GM23338 (cell line): Measurements from ENCODE around the gene HSD11B2. TPM values are rescaled to one million over a fixed set of nuclear protein-coding genes. Genes with fewer than 3 reads are reported as not detected.
A peak's percentile ranks its signal among the peaks of the same experiment; 100 is the strongest.

Experiments
- ATAC-seq: fragments of 200-7000 bp; cut with Tn5 transposase; 3 replicates; pipeline ENCODE4 v1.9.1; 2020
- DNase-seq: peaks from one replicate; pipeline ENCODE4 v3.0.0-alpha.2; 2015; ENCODE audit warnings: low spot score
- H2AFZ ChIP-seq: fragments of 200-600 bp; sonication (generic); 2 replicates; pipeline ENCODE4 v1.8.0; 2016; ENCODE audit warnings: antibody characterized with exemption, mild to moderate bottlenecking, moderate library complexity
- H3F3A ChIP-seq: fragments of 200-600 bp; sonication (generic); replicated peaks from 2 replicates; pipeline ENCODE4 v1.8.0; 2017; ENCODE audit warnings: antibody characterized with exemption, mixed run types, low read depth
- H3K27ac ChIP-seq: fragments of 200-600 bp; sonication (generic); 2 replicates; pipeline ENCODE4 v1.6.1; 2016; ENCODE audit warnings: low read depth
- H3K27me3 ChIP-seq: fragments of 200-600 bp; sonication (generic); 2 replicates; pipeline ENCODE4 v1.8.0; 2016; ENCODE audit warnings: mild to moderate bottlenecking, mixed run types, moderate library complexity; ENCODE audit not compliant: insufficient read depth
- H3K36me3 ChIP-seq: fragments of 200-600 bp; sonication (generic); 2 replicates; pipeline ENCODE4 v1.8.0; 2016; ENCODE audit warnings: mild to moderate bottlenecking; ENCODE audit not compliant: insufficient read depth
- H3K4me1 ChIP-seq: fragments of 200-600 bp; sonication (generic); 2 replicates; pipeline ENCODE4 v1.8.0; 2016; ENCODE audit warnings: mild to moderate bottlenecking, moderate library complexity; ENCODE audit not compliant: insufficient read depth
- H3K4me2 ChIP-seq: fragments of 200-600 bp; sonication (generic); 2 replicates; pipeline ENCODE4 v1.7.1; 2017; ENCODE audit warnings: mixed run types
- H3K4me3 ChIP-seq: fragments of 200-600 bp; sonication (generic); 2 replicates; pipeline ENCODE4 v1.6.1; 2016; ENCODE audit warnings: mixed run types
- H3K79me2 ChIP-seq: fragments of 200-600 bp; sonication (generic); replicated peaks from 2 replicates; pipeline ENCODE4 v1.8.0; 2017; ENCODE audit warnings: mild to moderate bottlenecking; ENCODE audit not compliant: insufficient read depth
- H3K9me2 ChIP-seq: fragments of 200-600 bp; sonication (generic); 2 replicates; pipeline ENCODE4 v1.8.0; 2017; ENCODE audit not compliant: insufficient read depth
- H4K20me1 ChIP-seq: fragments of 200-600 bp; sonication (generic); replicated peaks from 2 replicates; pipeline ENCODE4 v1.8.0; 2017; ENCODE audit warnings: mild to moderate bottlenecking; ENCODE audit not compliant: insufficient read depth
- H3K27ac Mint-ChIP-seq: 2 replicates; pipeline ENCODE4 v1.8.0; 2020; ENCODE audit warnings: inconsistent platforms, mild to moderate bottlenecking, moderate library complexity, mixed read lengths
- H3K27me3 Mint-ChIP-seq: 3 replicates; pipeline ENCODE4 v1.8.0; 2022; ENCODE audit warnings: low read depth, mild to moderate bottlenecking, moderate library complexity, mixed read lengths, inconsistent platforms; ENCODE audit not compliant: insufficient read depth, poor library complexity
- H3K36me3 Mint-ChIP-seq: 3 replicates; pipeline ENCODE4 v1.8.0; 2021; ENCODE audit warnings: low read depth, mild to moderate bottlenecking, inconsistent platforms, moderate library complexity, mixed read lengths
- H3K4me1 Mint-ChIP-seq: 3 replicates; pipeline ENCODE4 v1.8.0; 2020; ENCODE audit warnings: mild to moderate bottlenecking, inconsistent platforms, mixed read lengths
- H3K4me3 Mint-ChIP-seq: 3 replicates; pipeline ENCODE4 v1.8.0; 2021; ENCODE audit warnings: moderate library complexity, mild to moderate bottlenecking, inconsistent platforms, mixed read lengths
- H3K9me3 Mint-ChIP-seq: 3 replicates; pipeline ENCODE4 v1.8.0; 2020; ENCODE audit warnings: moderate library complexity, mild to moderate bottlenecking, inconsistent platforms, mixed read lengths
- CREB1 ChIP-seq: fragments of 250-450 bp; sonication (Bioruptor Pico); IDR thresholded peaks from 2 replicates; pipeline ENCODE4 v1.5.0; 2020; ENCODE audit warnings: low read depth, mild to moderate bottlenecking, moderate library complexity
- EZH2 ChIP-seq: fragments of 200-600 bp; sonication (generic); IDR thresholded peaks from one replicate; pipeline ENCODE4 v1.8.0; 2017; ENCODE audit warnings: antibody characterized with exemption, mild to moderate bottlenecking, low read depth; ENCODE audit not compliant: unreplicated experiment
- EZH2phosphoT487 ChIP-seq: fragments of 200-600 bp; sonication (generic); IDR thresholded peaks from one replicate; pipeline ENCODE4 v1.8.1; 2018; ENCODE audit warnings: antibody characterized with exemption; ENCODE audit not compliant: unreplicated experiment
- JUNB ChIP-seq: IDR thresholded peaks from one replicate; pipeline ENCODE4 v1.6.1; 2016; ENCODE audit warnings: antibody characterized with exemption; ENCODE audit not compliant: unreplicated experiment
- NANOG ChIP-seq: IDR thresholded peaks from 2 replicates; pipeline ENCODE4 v1.6.1; 2016; ENCODE audit warnings: antibody characterized with exemption, borderline replicate concordance
- POLR2AphosphoS5 ChIP-seq: IDR thresholded peaks from 2 replicates; pipeline ENCODE4 v1.6.1; 2016; ENCODE audit warnings: antibody characterized with exemption, low read depth
- STAT1 ChIP-seq: IDR thresholded peaks from one replicate; pipeline ENCODE4 v1.6.1; 2016; ENCODE audit warnings: antibody characterized with exemption; ENCODE audit not compliant: unreplicated experiment
- ZNF114 ChIP-seq: fragments of 250-450 bp; sonication (Bioruptor Pico); IDR thresholded peaks from 2 replicates; pipeline ENCODE4 v1.5.0; 2020; ENCODE audit warnings: mild to moderate bottlenecking, moderate library complexity
- ZNF331 ChIP-seq: fragments of 250-450 bp; sonication (Bioruptor Pico); IDR thresholded peaks from 2 replicates; pipeline ENCODE4 v1.5.0; 2020; ENCODE audit warnings: low read depth, mild to moderate bottlenecking, moderate library complexity
- polyA plus RNA-seq: library from polyadenylated mRNA; unstranded; fragments of >200 nt; fragmentation: Nextera tagmentation; extraction: Ambion mirVana; gene quantifications from 2 replicates; pipeline ENCODE4 v1.2.1, GENCODE V29; 2016
- total RNA-seq: library from RNA; depleted of rRNA; stranded (reverse); fragments of >200 nt; shearing (Covaris generic); gene quantifications from 2 replicates; pipeline ENCODE4 v1.2.3, GENCODE V29; 2014
- TF ChIP-seq, protein P1 (sequence below): fragments of 250-450 bp; sonication (Bioruptor Pico); IDR thresholded peaks from 2 replicates; pipeline ENCODE4 v1.5.0; 2020; ENCODE audit warnings: mild to moderate bottlenecking, moderate library complexity
- TF ChIP-seq, protein P2 (sequence below): IDR thresholded peaks from one replicate; pipeline ENCODE4 v1.6.1; 2018; ENCODE audit warnings: antibody characterized with exemption; ENCODE audit not compliant: unreplicated experiment
- TF ChIP-seq, protein P3 (sequence below): IDR thresholded peaks from 2 replicates; pipeline ENCODE4 v1.6.1; 2016; ENCODE audit warnings: antibody characterized with exemption
- TF ChIP-seq, protein P4 (sequence below), 2 experiments: fragments of 200-600 bp in 1 of 2; sonication (generic) in 1 of 2; conservative IDR thresholded peaks; 2 replicates each; pipeline versions ENCODE4 v1.5.1 to v1.6.1; 2016 to 2017; ENCODE audit warnings: antibody characterized with exemption in 2 of 2, low read depth in 2 of 2, mild to moderate bottlenecking in 2 of 2, moderate library complexity in 1 of 2

Gene HSD11B2
- total and polyA plus RNA-seq, 2 experiments from 2014 or later: 14.8 to 23.0 TPM

DNA sequence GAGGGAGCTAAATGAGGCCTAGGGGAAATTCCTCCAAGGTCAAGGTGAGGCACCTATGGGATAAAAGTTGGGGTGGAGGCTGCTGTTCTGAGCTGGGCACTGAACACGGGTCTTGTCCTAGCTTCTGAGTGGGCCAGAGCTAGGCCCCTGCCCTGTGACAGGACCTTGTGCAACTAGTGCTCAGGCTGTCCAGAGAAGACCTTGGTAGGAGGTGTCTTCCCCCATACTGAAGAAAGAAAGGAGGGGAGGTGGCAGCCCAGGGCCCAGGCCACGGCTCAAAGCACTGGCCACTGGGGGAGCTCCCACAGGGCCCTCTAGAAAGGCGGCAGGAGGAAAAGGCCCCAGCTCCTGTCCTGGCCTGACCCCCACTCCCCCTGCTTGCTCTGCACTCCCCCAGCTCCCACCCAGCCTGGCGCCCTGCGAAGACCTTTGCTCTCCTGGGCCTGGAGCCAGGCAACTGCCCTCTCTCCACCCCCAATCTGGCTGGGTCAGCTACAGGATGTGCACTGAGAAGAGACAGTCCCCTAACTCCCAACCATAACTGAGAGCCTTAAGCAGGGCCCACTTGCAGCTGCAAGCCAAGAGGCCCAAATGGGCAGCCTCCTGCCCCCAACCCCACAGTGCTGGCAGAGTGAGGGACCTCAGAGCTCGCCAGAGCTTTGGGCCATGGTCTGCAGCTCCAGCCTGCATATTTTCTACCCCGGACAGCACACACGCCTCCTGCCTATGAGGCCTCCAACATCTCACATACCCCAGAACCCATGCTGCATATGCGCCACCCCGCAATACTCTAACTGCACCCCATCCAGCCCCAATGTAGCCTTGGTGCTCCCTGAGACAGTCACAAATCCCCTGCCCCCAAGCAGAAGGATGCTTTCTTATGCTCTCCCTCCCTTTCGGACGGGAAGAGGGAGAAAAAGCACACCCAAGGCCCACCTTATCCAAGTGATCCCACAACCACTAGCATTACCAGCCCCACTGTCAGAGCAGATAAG, 15.3 kb downstream of the HSD11B2 start:
- no peak overlapping the region for H3K4me2 ChIP-seq

More for the DNA sequence above, 15.3 kb downstream of the HSD11B2 start:
- Histone ChIP-seq H2AFZ (no peak overlapping the region), H3K9me2 (no peaks in the 10 kb centered on the region), H3K4me1 (no peaks in the 10 kb centered on the region), H4K20me1 (no peaks in the 10 kb centered on the region; the same call in 1 of the 2 replicates), H3K4me3 (no peak overlapping the region), H3K79me2 (no peaks in the 10 kb centered on the region), H3F3A (no peaks in the 10 kb centered on the region), H3K27me3 (no peaks in the 10 kb centered on the region), H3K36me3 (no peaks in the 10 kb centered on the region), H3K27ac (no peak overlapping the region)
- no peak for DNase-seq
- ATAC-seq: peak; percentile 8; the same call in 2 of the 3 replicates
- Mint-ChIP-seq H3K4me3 (no peak overlapping the region), H3K4me1 (peaks cover 10% of the 10 kb centered on the region), H3K27ac (no peak overlapping the region), H3K9me3 (peaks cover 3% of the 10 kb centered on the region; the same call in 1 of the 3 replicates), H3K27me3 (peaks cover 18% of the 10 kb centered on the region), H3K36me3 (peaks cover 17% of the 10 kb centered on the region)
- TF ChIP-seq STAT1 (no peak), ZNF331 (no peak), EZH2phosphoT487 (no peak), EZH2 (no peak), POLR2AphosphoS5 (no peak), NANOG (no peak), JUNB (no peak), ZNF114 (CRISPR knock-in tag) (no peak), CREB1 (CRISPR knock-in tag) (no peak)
- TF ChIP-seq, protein P1, sequence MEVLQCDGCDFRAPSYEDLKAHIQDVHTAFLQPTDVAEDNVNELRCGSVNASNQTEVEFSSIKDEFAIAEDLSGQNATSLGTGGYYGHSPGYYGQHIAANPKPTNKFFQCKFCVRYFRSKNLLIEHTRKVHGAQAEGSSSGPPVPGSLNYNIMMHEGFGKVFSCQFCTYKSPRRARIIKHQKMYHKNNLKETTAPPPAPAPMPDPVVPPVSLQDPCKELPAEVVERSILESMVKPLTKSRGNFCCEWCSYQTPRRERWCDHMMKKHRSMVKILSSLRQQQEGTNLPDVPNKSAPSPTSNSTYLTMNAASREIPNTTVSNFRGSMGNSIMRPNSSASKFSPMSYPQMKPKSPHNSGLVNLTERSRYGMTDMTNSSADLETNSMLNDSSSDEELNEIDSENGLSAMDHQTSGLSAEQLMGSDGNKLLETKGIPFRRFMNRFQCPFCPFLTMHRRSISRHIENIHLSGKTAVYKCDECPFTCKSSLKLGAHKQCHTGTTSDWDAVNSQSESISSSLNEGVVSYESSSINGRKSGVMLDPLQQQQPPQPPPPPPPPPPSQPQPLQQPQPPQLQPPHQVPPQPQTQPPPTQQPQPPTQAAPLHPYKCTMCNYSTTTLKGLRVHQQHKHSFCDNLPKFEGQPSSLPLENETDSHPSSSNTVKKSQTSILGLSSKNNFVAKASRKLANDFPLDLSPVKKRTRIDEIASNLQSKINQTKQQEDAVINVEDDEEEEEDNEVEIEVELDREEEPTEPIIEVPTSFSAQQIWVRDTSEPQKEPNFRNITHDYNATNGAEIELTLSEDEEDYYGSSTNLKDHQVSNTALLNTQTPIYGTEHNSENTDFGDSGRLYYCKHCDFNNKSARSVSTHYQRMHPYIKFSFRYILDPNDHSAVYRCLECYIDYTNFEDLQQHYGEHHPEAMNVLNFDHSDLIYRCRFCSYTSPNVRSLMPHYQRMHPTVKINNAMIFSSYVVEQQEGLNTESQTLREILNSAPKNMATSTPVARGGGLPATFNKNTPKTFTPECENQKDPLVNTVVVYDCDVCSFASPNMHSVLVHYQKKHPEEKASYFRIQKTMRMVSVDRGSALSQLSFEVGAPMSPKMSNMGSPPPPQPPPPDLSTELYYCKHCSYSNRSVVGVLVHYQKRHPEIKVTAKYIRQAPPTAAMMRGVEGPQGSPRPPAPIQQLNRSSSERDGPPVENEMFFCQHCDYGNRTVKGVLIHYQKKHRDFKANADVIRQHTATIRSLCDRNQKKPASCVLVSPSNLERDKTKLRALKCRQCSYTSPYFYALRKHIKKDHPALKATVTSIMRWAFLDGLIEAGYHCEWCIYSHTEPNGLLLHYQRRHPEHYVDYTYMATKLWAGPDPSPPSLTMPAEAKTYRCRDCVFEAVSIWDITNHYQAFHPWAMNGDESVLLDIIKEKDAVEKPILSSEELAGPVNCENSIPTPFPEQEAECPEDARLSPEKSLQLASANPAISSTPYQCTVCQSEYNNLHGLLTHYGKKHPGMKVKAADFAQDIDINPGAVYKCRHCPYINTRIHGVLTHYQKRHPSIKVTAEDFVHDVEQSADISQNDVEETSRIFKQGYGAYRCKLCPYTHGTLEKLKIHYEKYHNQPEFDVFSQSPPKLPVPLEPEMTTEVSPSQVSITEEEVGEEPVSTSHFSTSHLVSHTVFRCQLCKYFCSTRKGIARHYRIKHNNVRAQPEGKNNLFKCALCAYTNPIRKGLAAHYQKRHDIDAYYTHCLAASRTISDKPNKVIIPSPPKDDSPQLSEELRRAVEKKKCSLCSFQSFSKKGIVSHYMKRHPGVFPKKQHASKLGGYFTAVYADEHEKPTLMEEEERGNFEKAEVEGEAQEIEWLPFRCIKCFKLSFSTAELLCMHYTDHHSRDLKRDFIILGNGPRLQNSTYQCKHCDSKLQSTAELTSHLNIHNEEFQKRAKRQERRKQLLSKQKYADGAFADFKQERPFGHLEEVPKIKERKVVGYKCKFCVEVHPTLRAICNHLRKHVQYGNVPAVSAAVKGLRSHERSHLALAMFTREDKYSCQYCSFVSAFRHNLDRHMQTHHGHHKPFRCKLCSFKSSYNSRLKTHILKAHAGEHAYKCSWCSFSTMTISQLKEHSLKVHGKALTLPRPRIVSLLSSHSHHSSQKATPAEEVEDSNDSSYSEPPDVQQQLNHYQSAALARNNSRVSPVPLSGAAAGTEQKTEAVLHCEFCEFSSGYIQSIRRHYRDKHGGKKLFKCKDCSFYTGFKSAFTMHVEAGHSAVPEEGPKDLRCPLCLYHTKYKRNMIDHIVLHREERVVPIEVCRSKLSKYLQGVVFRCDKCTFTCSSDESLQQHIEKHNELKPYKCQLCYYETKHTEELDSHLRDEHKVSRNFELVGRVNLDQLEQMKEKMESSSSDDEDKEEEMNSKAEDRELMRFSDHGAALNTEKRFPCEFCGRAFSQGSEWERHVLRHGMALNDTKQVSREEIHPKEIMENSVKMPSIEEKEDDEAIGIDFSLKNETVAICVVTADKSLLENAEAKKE: no peak
- TF ChIP-seq, protein P2, sequence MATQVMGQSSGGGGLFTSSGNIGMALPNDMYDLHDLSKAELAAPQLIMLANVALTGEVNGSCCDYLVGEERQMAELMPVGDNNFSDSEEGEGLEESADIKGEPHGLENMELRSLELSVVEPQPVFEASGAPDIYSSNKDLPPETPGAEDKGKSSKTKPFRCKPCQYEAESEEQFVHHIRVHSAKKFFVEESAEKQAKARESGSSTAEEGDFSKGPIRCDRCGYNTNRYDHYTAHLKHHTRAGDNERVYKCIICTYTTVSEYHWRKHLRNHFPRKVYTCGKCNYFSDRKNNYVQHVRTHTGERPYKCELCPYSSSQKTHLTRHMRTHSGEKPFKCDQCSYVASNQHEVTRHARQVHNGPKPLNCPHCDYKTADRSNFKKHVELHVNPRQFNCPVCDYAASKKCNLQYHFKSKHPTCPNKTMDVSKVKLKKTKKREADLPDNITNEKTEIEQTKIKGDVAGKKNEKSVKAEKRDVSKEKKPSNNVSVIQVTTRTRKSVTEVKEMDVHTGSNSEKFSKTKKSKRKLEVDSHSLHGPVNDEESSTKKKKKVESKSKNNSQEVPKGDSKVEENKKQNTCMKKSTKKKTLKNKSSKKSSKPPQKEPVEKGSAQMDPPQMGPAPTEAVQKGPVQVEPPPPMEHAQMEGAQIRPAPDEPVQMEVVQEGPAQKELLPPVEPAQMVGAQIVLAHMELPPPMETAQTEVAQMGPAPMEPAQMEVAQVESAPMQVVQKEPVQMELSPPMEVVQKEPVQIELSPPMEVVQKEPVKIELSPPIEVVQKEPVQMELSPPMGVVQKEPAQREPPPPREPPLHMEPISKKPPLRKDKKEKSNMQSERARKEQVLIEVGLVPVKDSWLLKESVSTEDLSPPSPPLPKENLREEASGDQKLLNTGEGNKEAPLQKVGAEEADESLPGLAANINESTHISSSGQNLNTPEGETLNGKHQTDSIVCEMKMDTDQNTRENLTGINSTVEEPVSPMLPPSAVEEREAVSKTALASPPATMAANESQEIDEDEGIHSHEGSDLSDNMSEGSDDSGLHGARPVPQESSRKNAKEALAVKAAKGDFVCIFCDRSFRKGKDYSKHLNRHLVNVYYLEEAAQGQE: no peak
- TF ChIP-seq, protein P3, sequence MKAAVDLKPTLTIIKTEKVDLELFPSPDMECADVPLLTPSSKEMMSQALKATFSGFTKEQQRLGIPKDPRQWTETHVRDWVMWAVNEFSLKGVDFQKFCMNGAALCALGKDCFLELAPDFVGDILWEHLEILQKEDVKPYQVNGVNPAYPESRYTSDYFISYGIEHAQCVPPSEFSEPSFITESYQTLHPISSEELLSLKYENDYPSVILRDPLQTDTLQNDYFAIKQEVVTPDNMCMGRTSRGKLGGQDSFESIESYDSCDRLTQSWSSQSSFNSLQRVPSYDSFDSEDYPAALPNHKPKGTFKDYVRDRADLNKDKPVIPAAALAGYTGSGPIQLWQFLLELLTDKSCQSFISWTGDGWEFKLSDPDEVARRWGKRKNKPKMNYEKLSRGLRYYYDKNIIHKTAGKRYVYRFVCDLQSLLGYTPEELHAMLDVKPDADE: no peak
- TF ChIP-seq, protein P4, sequence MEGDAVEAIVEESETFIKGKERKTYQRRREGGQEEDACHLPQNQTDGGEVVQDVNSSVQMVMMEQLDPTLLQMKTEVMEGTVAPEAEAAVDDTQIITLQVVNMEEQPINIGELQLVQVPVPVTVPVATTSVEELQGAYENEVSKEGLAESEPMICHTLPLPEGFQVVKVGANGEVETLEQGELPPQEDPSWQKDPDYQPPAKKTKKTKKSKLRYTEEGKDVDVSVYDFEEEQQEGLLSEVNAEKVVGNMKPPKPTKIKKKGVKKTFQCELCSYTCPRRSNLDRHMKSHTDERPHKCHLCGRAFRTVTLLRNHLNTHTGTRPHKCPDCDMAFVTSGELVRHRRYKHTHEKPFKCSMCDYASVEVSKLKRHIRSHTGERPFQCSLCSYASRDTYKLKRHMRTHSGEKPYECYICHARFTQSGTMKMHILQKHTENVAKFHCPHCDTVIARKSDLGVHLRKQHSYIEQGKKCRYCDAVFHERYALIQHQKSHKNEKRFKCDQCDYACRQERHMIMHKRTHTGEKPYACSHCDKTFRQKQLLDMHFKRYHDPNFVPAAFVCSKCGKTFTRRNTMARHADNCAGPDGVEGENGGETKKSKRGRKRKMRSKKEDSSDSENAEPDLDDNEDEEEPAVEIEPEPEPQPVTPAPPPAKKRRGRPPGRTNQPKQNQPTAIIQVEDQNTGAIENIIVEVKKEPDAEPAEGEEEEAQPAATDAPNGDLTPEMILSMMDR (conservative IDR thresholded peaks at IDR 0.05; ENCODE audit: low read depth in 2 of 2): no peak
